ENCODE measurements around the gene ASCC3.
A peak's percentile ranks its signal among the peaks of the same experiment; 100 is the strongest.

ASCC3 gene

GRCh38 chr6:100678027-100678426 lies 203.1 kb downstream of the ASCC3 start:
- H3K79me1 ChIP-seq (ENCODE audit: low read length): no peaks in the 10 kb centered on the region
- no peak overlapping the region for H3K4me2 ChIP-seq (ENCODE audit: low read length)
- no peak for DNase-seq
- H3K79me2 ChIP-seq (ENCODE audit: control insufficient read depth, insufficient read depth, low read length): no peaks in the 10 kb centered on the region
- no peak overlapping the region for H3K27ac ChIP-seq (ENCODE audit: low read depth, low read length)
- no peaks in the 10 kb centered on the region for H3K4me1 ChIP-seq (ENCODE audit: control insufficient read depth, low read depth, low read length)
- H4K8ac ChIP-seq (ENCODE audit: low read depth, low read length): no peak overlapping the region
- H3K9ac ChIP-seq (ENCODE audit: low read length): no peak overlapping the region
- WGBS (ENCODE audit: extremely low coverage, insufficient coverage, low lambda C conversion rate): no CpG with 5 or more reads among the region's 1 CpG
- H2AK5ac ChIP-seq (ENCODE audit: low read length): no peak overlapping the region
- H3K36me3 ChIP-seq (ENCODE audit: control insufficient read depth, insufficient read depth, low read length): no peaks in the 10 kb centered on the region
- H3K4me3 ChIP-seq (ENCODE audit: low read length): no peak overlapping the region
- H3K4ac ChIP-seq (ENCODE audit: low read depth, low read length): no peak overlapping the region
- no peak overlapping the region for H3K23ac ChIP-seq (ENCODE audit: low read length)
- H3K27me3 ChIP-seq (ENCODE audit: insufficient read depth, low read length, poor library complexity): no peaks in the 10 kb centered on the region
- no peak overlapping the region for H3K18ac ChIP-seq (ENCODE audit: low read length)
- no peak overlapping the region for H2BK15ac ChIP-seq (replicated peaks; ENCODE audit: low read depth)
- no peak overlapping the region for H2BK120ac ChIP-seq (ENCODE audit: low read depth, low read length)
- H4K5ac ChIP-seq (ENCODE audit: low read length): no peak overlapping the region
- H2BK5ac ChIP-seq (ENCODE audit: low read length): no peak overlapping the region
- H3K56ac ChIP-seq (ENCODE audit: low read length): no peak overlapping the region

DNA sequence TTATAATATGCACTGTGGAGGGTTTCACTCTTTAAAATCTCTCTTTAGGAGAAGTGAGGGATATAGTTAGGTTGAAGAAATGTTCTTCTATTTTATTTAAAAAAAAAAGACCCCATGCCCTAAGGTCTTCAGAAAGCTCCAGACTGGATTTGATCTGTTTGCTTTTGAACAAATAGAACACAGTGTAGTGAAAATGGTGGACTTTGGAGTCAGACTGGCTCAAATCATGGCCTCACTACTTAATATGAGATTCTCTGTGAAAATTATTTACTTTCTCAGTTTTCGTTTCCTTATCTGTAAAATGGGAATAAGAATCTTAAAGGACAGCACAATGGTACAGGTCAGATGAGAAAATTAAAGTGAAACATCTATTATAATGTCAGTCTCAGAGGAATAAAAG lies 203.9 kb downstream of the ASCC3 start:
- Histone ChIP-seq H4K8ac (ENCODE audit: low read depth, low read length) (no peak overlapping the region), H3K23ac (ENCODE audit: low read length) (no peak overlapping the region), H3K79me2 (ENCODE audit: control insufficient read depth, insufficient read depth, low read length) (no peaks in the 10 kb centered on the region), H3K18ac (ENCODE audit: low read length) (no peak overlapping the region), H2BK5ac (ENCODE audit: low read length) (no peak overlapping the region), H2BK15ac (replicated peaks; ENCODE audit: low read depth) (no peak overlapping the region), H3K56ac (ENCODE audit: low read length) (no peak overlapping the region), H3K9ac (ENCODE audit: low read length) (no peak overlapping the region), H3K79me1 (ENCODE audit: low read length) (no peaks in the 10 kb centered on the region), H2AK5ac (ENCODE audit: low read length) (no peak overlapping the region), H3K4me3 (ENCODE audit: low read length) (no peak overlapping the region), H3K27me3 (ENCODE audit: insufficient read depth, low read length, poor library complexity) (no peaks in the 10 kb centered on the region), H3K36me3 (ENCODE audit: control insufficient read depth, insufficient read depth, low read length) (no peaks in the 10 kb centered on the region), H3K27ac (ENCODE audit: low read depth, low read length) (no peak overlapping the region), H3K4ac (ENCODE audit: low read depth, low read length) (no peak overlapping the region), H3K4me2 (ENCODE audit: low read length) (no peak overlapping the region), H3K4me1 (ENCODE audit: control insufficient read depth, low read depth, low read length) (no peaks in the 10 kb centered on the region), H2BK120ac (ENCODE audit: low read depth, low read length) (no peak overlapping the region), H4K5ac (ENCODE audit: low read length) (no peak overlapping the region)
- no peak for DNase-seq
- WGBS (ENCODE audit: extremely low coverage, insufficient coverage, low lambda C conversion rate): no CpG with 5 or more reads among the region's 1 CpG

DNA sequence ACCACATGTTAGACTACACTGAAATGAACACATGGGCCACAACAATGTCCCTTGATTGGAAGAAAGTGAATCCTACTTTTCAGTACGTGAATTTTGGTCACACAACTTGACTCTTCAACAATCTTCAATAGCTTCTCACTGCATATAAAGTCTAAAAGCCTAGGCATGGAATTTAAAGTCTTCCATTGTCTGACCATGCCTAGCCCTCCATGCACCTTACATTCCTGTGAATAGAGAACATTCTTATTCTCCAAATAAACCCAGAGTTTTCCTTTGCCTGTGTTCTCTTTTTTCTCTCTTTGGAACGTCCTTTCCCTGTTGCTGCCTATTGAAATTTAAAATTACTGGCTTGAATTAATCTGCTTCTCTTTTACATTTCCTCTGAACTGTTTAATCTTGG lies 207.5 kb downstream of the ASCC3 start:
- Histone ChIP-seq H4K8ac (ENCODE audit: low read depth, low read length) (no peak overlapping the region), H3K4me1 (ENCODE audit: control insufficient read depth, low read depth, low read length) (no peaks in the 10 kb centered on the region)
- WGBS (ENCODE audit: extremely low coverage, insufficient coverage, low lambda C conversion rate): no CpG with 5 or more reads among the region's 2 CpGs

DNA sequence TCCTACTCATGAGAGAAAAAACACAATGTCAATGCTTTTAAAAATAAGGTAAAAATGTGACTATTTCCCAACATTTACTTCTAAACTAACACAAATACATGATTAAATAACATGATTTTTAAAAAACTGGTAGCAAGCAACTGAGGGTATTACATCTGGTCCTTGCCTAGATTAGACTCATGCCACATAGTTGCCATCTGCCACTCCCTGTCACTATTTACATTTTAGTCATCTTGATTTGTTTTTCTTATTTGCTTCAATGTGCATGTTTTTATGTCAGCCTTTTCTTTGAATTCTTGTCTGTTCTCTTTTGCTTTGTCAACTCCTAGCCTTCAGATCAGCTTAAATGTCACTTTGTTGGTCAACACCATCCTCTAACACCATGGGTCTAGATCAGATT lies 209.4 kb downstream of the ASCC3 start:
- DNase-seq: no peak
- H4K8ac ChIP-seq (ENCODE audit: low read depth, low read length): no peak overlapping the region
- H3K79me2 ChIP-seq (ENCODE audit: control insufficient read depth, insufficient read depth, low read length): no peaks in the 10 kb centered on the region
- H3K4me1 ChIP-seq (ENCODE audit: control insufficient read depth, low read depth, low read length): no peaks in the 10 kb centered on the region
- no peak overlapping the region for H3K9ac ChIP-seq (ENCODE audit: low read length)
- H3K27ac ChIP-seq (ENCODE audit: low read depth, low read length): no peak overlapping the region
- no peak overlapping the region for H2AK5ac ChIP-seq (ENCODE audit: low read length)
- H3K4me3 ChIP-seq (ENCODE audit: low read length): no peak overlapping the region
- H3K4ac ChIP-seq (ENCODE audit: low read depth, low read length): no peak overlapping the region
- H3K18ac ChIP-seq (ENCODE audit: low read length): no peak overlapping the region
- H4K5ac ChIP-seq (ENCODE audit: low read length): no peak overlapping the region
- H3K36me3 ChIP-seq (ENCODE audit: control insufficient read depth, insufficient read depth, low read length): no peaks in the 10 kb centered on the region
- H2BK5ac ChIP-seq (ENCODE audit: low read length): no peak overlapping the region
- no peak overlapping the region for H3K56ac ChIP-seq (ENCODE audit: low read length)
- H2BK120ac ChIP-seq (ENCODE audit: low read depth, low read length): no peak overlapping the region
- no peak overlapping the region for H2BK15ac ChIP-seq (replicated peaks; ENCODE audit: low read depth)
- no peaks in the 10 kb centered on the region for H3K79me1 ChIP-seq (ENCODE audit: low read length)
- H3K23ac ChIP-seq (ENCODE audit: low read length): no peak overlapping the region
- no peaks in the 10 kb centered on the region for H3K27me3 ChIP-seq (ENCODE audit: insufficient read depth, low read length, poor library complexity)
- no peak overlapping the region for H3K4me2 ChIP-seq (ENCODE audit: low read length)

More for the DNA sequence above, 207.5 kb downstream of the ASCC3 start:
- Histone ChIP-seq H3K79me1 (ENCODE audit: low read length) (no peaks in the 10 kb centered on the region), H2BK120ac (ENCODE audit: low read depth, low read length) (no peak overlapping the region), H3K79me2 (ENCODE audit: control insufficient read depth, insufficient read depth, low read length) (no peaks in the 10 kb centered on the region), H3K36me3 (ENCODE audit: control insufficient read depth, insufficient read depth, low read length) (no peaks in the 10 kb centered on the region), H2BK5ac (ENCODE audit: low read length) (no peak overlapping the region), H3K23ac (ENCODE audit: low read length) (no peak overlapping the region), H3K9ac (ENCODE audit: low read length) (no peak overlapping the region), H2AK5ac (ENCODE audit: low read length) (no peak overlapping the region), H3K18ac (ENCODE audit: low read length) (no peak overlapping the region), H2BK15ac (replicated peaks; ENCODE audit: low read depth) (no peak overlapping the region), H3K4me2 (ENCODE audit: low read length) (no peak overlapping the region), H3K56ac (ENCODE audit: low read length) (no peak overlapping the region), H3K4ac (ENCODE audit: low read depth, low read length) (no peak overlapping the region), H4K5ac (ENCODE audit: low read length) (no peak overlapping the region), H3K27me3 (ENCODE audit: insufficient read depth, low read length, poor library complexity) (no peaks in the 10 kb centered on the region), H3K27ac (ENCODE audit: low read depth, low read length) (no peak overlapping the region), H3K4me3 (ENCODE audit: low read length) (no peak overlapping the region)
- peak; percentile 60 for DNase-seq

DNA sequence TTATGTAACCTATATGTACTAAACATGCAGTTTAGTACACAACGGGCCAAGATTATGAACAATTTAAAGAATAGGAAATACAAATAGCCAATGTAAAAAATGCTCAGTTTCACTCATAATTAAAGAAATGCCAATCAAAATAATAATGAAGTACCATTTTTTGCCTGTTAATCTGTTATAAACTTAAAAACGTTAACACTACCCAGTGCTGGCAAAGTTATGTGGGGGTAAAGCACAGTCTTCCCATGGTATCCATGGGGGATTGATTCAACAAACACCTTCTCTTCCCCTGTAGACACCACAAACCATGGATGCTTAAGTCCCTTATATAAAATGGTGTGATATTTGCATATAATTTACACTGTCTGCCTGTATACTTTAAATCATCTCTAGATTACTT lies 211.1 kb downstream of the ASCC3 start:
- H3K4me1 ChIP-seq (ENCODE audit: control insufficient read depth, low read depth, low read length): no peaks in the 10 kb centered on the region
- no peaks in the 10 kb centered on the region for H3K36me3 ChIP-seq (ENCODE audit: control insufficient read depth, insufficient read depth, low read length)
- H2AK5ac ChIP-seq (ENCODE audit: low read length): no peak overlapping the region
- no peak overlapping the region for H3K18ac ChIP-seq (ENCODE audit: low read length)
- no peak overlapping the region for H2BK120ac ChIP-seq (ENCODE audit: low read depth, low read length)
- no peak overlapping the region for H4K8ac ChIP-seq (ENCODE audit: low read depth, low read length)
- no CpG with 5 or more reads among the region's 2 CpGs for WGBS (ENCODE audit: extremely low coverage, insufficient coverage, low lambda C conversion rate)
- H3K4me3 ChIP-seq (ENCODE audit: low read length): no peak overlapping the region
- H3K79me2 ChIP-seq (ENCODE audit: control insufficient read depth, insufficient read depth, low read length): no peaks in the 10 kb centered on the region
- no peak overlapping the region for H3K23ac ChIP-seq (ENCODE audit: low read length)
- no peak overlapping the region for H3K9ac ChIP-seq (ENCODE audit: low read length)
- no peak overlapping the region for H3K56ac ChIP-seq (ENCODE audit: low read length)
- no peak overlapping the region for H4K5ac ChIP-seq (ENCODE audit: low read length)
- DNase-seq: no peak
- H3K79me1 ChIP-seq (ENCODE audit: low read length): no peaks in the 10 kb centered on the region
- no peak overlapping the region for H2BK15ac ChIP-seq (replicated peaks; ENCODE audit: low read depth)
- no peak overlapping the region for H3K4ac ChIP-seq (ENCODE audit: low read depth, low read length)
- no peaks in the 10 kb centered on the region for H3K27me3 ChIP-seq (ENCODE audit: insufficient read depth, low read length, poor library complexity)
- no peak overlapping the region for H2BK5ac ChIP-seq (ENCODE audit: low read length)
- H3K27ac ChIP-seq (ENCODE audit: low read depth, low read length): no peak overlapping the region
- H3K4me2 ChIP-seq (ENCODE audit: low read length): no peak overlapping the region

DNA sequence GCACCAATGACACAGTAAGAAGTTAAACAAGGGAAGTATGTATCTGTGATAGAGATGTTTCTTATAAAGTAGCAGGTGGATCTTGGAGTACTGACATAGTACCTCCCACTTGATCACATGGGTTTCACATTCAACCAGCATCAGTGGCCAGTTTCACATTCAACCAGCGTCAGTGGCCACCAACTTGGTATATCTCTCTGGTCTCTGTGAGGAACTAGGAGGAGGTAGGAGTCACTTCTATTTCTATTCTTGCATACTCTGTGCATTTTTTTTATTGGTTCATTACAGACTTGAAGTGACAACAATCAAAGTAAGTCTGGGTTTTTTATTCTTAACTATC lies 216.1 kb downstream of the ASCC3 start:
- Histone ChIP-seq H2BK120ac (ENCODE audit: low read depth, low read length) (no peak overlapping the region), H3K36me3 (ENCODE audit: control insufficient read depth, insufficient read depth, low read length) (no peaks in the 10 kb centered on the region), H3K27me3 (ENCODE audit: insufficient read depth, low read length, poor library complexity) (no peaks in the 10 kb centered on the region), H3K9ac (ENCODE audit: low read length) (no peak overlapping the region), H3K56ac (ENCODE audit: low read length) (no peak overlapping the region), H4K5ac (ENCODE audit: low read length) (no peak overlapping the region), H2AK5ac (ENCODE audit: low read length) (no peak overlapping the region), H3K79me2 (ENCODE audit: control insufficient read depth, insufficient read depth, low read length) (no peaks in the 10 kb centered on the region), H3K79me1 (ENCODE audit: low read length) (no peaks in the 10 kb centered on the region), H2BK15ac (replicated peaks; ENCODE audit: low read depth) (no peak overlapping the region), H3K23ac (ENCODE audit: low read length) (no peak overlapping the region), H2BK5ac (ENCODE audit: low read length) (no peak overlapping the region), H3K4me3 (ENCODE audit: low read length) (no peak overlapping the region), H3K4me1 (ENCODE audit: control insufficient read depth, low read depth, low read length) (no peaks in the 10 kb centered on the region), H4K8ac (ENCODE audit: low read depth, low read length) (no peak overlapping the region), H3K18ac (ENCODE audit: low read length) (no peak overlapping the region), H3K4ac (ENCODE audit: low read depth, low read length) (no peak overlapping the region), H3K27ac (ENCODE audit: low read depth, low read length) (no peak overlapping the region), H3K4me2 (ENCODE audit: low read length) (no peak overlapping the region)
- DNase-seq: no peak
- WGBS (ENCODE audit: extremely low coverage, insufficient coverage, low lambda C conversion rate): no CpG with 5 or more reads among the region's 1 CpG
